Ovary (tissue), 9 donors: Measurements from ENCODE around the gene GHR. TPM values are rescaled to one million over a fixed set of nuclear protein-coding genes. Genes with fewer than 3 reads are reported as not detected.
"Not testable (repeated sequence)": the region's sequence is repeated elsewhere in the genome, so short reads cannot be mapped to it uniquely, and the experiment has no call there.

Experiments
- DNase-seq, 5 donors: peaks; one replicate each; pipeline ENCODE4 v3.0.0-alpha.2; 2019 to 2020
- H3K27ac ChIP-seq, 2 donors: fragments of 200-600 bp; one replicate each; pipeline versions ENCODE4 v1.5.1 to v1.8.0; 2019 to 2022
- H3K27me3 ChIP-seq: fragments of 200-600 bp; one replicate; pipeline ENCODE4 v1.8.0; 2022
- H3K36me3 ChIP-seq: fragments of 200-600 bp; sonication (generic); one replicate; pipeline ENCODE4 v1.5.1; 2019
- H3K4me1 ChIP-seq: one replicate; pipeline ENCODE4 v1.8.1; 2013; ENCODE audit warnings: mild to moderate bottlenecking, moderate library complexity; ENCODE audit not compliant: insufficient read depth
- H3K4me3 ChIP-seq: fragments of 200-600 bp; sonication (generic); one replicate; pipeline ENCODE4 v1.5.1; 2017
- H3K9me3 ChIP-seq, 2 donors: fragments of 200-600 bp in 1 of 2; sonication (generic) in 1 of 2; one replicate each; pipeline versions ENCODE4 v1.5.1 to v1.8.1; 2013 to 2019; ENCODE audit warnings: mild to moderate bottlenecking in 1 of 2, moderate library complexity in 1 of 2
- EP300 ChIP-seq: sonication (generic); formaldehyde crosslinking; IDR thresholded peaks from one replicate; pipeline ENCODE4 v1.6.1; 2017; ENCODE audit warnings: antibody characterized with exemption
- POLR2A ChIP-seq: fragments of 450-650 bp; IDR thresholded peaks from one replicate; pipeline ENCODE4 v1.6.1; 2017; ENCODE audit warnings: antibody characterized with exemption, mild to moderate bottlenecking, moderate library complexity
- WGBS, 3 donors: extraction: QIAGEN DNeasy Blood & Tissue Kit in 1 of 3; methylation state at CpG; one replicate each; pipeline versions ENCODE4 v1.1.5 to v1.1.7; 2013 to 2017; 5-methylcytosine and 5-hydroxymethylcytosine counted together
- intact Hi-C, 4 donors: fragments of 100-400 bp; cut with DNase I; formaldehyde crosslinking; loops; one replicate each; pipeline versions ENCODE4 v1.11.0 to v1.15.1; 2022 to 2023
- polyA plus RNA-seq, 2 donors: library from polyadenylated mRNA; stranded (reverse); fragments of 200-250 nt in 1 of 2; fragments of 350-450 nt in 1 of 2; fragmentation: Illumina TruSeq in 1 of 2; extraction: RNeasy Lipid Tissue Mini Kit (QIAGEN cat#74804) in 1 of 2; gene quantifications; one replicate each; pipeline ENCODE4 v1.2.3, GENCODE V29; 2013 to 2014
- total RNA-seq, 7 donors: library from RNA; depleted of rRNA in 2 of 7; stranded (reverse); fragments of >200 nt in 2 of 7; fragmentation: NEBNext Ultra II Directional in 3 of 7; extraction: Animal tissue kit (Norgen Biotek cat#: 25700) in 3 of 7; gene quantifications; one replicate each; pipeline versions ENCODE4 v1.1.0 to v1.2.4, GENCODE V29; 2016 to 2023
- TF ChIP-seq, protein P1 (sequence below), 3 donors: fragments of 450-650 bp in 2 of 3; fragments of 200-600 bp in 1 of 3; IDR thresholded peaks; one replicate each; pipeline versions ENCODE4 v1.5.1 to v1.8.0; 2016 to 2022; ENCODE audit warnings: antibody characterized with exemption in 3 of 3, mild to moderate bottlenecking in 1 of 3
- donor health status: DM: no; HTN: no; CAD: no; lungs with moderate emphysema.
- donor health status: DM: no; HTN: no; CAD: no.
- donor health status: Bipolar disorder and iron deficiency.
- donor health status: DM: yes; HTN: yes; CAD: no.
- donor health status: DM: no; HTN: no; CAD: no.
- donor health status: DM: yes; HTN: yes; CAD: no.

The GHR gene
- total and polyA plus RNA-seq, 9 donors: 4.3 to 17.4 (median 7.0) TPM

DNA sequence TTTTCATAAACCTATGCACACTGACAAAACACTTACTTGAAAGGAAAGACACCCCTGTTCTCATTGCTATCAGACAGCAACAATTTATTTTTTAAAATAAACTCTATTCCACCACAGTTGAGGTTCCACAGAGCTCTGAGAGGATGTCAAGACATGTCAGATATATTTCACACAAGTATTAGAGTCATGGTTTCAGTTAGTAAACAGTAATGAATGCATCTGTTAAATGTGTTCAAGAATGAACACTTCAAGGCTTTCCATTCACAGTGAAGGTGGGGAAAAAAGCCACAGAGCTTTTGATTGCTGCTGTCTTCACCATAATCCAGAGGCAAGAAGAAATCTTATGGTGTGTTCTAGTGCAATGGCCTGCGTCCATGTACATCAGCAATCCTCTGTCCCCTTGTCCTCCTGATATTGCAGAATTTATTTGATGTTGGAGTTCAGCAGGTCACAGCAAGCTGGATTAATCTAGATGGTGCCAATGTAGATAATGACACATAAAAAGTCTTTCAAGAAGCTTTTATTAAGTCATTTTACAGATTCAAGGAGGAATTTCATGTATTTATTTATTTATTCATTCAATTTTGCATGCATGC, 146.8 kb downstream of the GHR start:
- intact Hi-C loops: loop anchor here in 1 of 4 donors (10.0 kb wide), 1 partner anchor 55 kb away; no protein-coding TSS in a partner anchor
- H3K4me1 ChIP-seq: peaks cover 5% of the 10 kb centered on the region
- no peaks in the 10 kb centered on the region for H3K27me3 ChIP-seq
- no peak overlapping the region for H3K4me3 ChIP-seq
- TF ChIP-seq POLR2A (no peak), EP300 (no peak)
- TF ChIP-seq, protein P1, sequence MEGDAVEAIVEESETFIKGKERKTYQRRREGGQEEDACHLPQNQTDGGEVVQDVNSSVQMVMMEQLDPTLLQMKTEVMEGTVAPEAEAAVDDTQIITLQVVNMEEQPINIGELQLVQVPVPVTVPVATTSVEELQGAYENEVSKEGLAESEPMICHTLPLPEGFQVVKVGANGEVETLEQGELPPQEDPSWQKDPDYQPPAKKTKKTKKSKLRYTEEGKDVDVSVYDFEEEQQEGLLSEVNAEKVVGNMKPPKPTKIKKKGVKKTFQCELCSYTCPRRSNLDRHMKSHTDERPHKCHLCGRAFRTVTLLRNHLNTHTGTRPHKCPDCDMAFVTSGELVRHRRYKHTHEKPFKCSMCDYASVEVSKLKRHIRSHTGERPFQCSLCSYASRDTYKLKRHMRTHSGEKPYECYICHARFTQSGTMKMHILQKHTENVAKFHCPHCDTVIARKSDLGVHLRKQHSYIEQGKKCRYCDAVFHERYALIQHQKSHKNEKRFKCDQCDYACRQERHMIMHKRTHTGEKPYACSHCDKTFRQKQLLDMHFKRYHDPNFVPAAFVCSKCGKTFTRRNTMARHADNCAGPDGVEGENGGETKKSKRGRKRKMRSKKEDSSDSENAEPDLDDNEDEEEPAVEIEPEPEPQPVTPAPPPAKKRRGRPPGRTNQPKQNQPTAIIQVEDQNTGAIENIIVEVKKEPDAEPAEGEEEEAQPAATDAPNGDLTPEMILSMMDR (IDR thresholded peaks at IDR 0.05): no peak
- no peaks in the 10 kb centered on the region for H3K9me3 ChIP-seq
- H3K36me3 ChIP-seq: no peaks in the 10 kb centered on the region
- H3K27ac ChIP-seq: no peak overlapping the region
- no peak for DNase-seq
- 94 to 98% (median 97%) methylated on average over 1 of the region's 1 CpG for WGBS, 3 donors

DNA sequence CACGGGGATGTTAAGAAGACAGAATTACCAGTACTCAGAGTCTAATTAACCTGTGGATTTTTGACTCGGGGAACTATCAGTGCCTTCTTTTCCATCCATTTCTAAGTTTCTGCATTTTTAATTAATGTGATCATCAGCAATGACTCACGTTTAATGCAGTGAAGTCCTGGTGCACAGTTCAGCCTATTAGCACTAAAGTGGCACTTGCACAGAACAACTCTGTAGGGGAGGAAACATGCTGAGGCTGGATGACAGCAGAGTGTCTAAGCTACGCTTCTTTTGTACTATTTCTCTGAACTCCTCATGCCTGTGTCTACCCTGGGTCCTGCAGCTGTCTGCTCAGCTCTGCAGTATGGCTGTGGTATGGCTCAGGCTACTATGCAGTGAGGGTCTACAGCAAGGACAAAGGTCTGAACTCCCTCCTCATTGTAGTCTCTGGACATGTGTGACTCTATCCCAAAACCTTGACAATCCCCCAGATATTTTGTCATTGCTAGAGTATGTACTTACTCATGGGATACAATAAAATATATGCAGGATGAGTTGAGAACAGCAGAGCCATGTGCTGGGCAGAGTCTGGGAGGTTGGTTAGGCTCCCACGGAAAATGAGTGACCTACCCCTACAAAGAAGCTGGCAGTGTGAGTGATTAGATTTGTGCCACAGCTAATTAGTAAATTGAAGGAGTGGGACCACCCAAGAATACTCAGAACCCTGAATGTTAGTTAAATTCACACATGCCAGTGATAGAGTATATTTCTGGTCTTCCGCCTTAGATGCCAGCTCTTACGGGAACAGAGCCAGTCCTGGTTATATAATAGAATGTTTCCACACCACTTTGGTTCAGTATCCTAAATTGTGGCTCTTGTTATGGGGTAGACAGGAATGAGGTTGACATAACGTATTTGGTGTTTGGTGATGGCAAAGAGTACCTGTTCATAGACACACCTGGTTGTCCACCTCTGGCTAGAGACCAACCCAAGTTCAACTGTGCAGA, 148.0 kb downstream of the GHR start:
- Histone ChIP-seq H3K36me3 (no peaks in the 10 kb centered on the region), H3K9me3 (no peaks in the 10 kb centered on the region), H3K4me3 (no peak overlapping the region), H3K4me1 (peaks cover 3% of the 10 kb centered on the region), H3K27ac (no peak overlapping the region), H3K27me3 (no peaks in the 10 kb centered on the region)
- WGBS, 3 donors: 83 to 89% (median 85%) methylated on average over 8 of the region's 8 CpGs
- DNase-seq: no peak
- no peak for TF ChIP-seq EP300
- TF ChIP-seq POLR2A: no peak
- TF ChIP-seq, protein P1 (IDR thresholded peaks at IDR 0.05): no peak
- intact Hi-C loops: no loop called here

DNA sequence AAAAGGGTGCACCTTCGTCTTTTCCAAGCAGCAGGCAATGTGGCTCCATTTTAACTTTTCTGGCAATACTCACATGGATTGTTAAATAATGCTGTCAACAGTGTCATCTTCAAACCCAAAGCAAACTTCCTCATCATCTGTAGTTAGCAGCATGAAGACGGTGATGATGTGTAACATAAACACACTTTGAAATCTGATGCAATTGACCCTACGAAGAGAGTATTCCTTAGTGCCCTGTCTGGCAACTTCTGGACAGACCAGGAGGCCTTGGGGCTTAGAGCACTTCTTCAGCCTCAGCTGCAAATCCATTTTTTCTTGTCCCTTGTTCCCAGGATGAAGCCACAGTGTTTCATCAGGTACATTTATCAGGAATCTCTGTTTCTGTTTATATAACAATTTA, 149.1 kb downstream of the GHR start:
- no peak for DNase-seq
- intact Hi-C loops: no loop called here
- Histone ChIP-seq H3K4me1 (peaks cover 3% of the 10 kb centered on the region), H3K9me3 (no peaks in the 10 kb centered on the region), H3K27me3 (no peaks in the 10 kb centered on the region), H3K4me3 (no peak overlapping the region), H3K36me3 (no peaks in the 10 kb centered on the region), H3K27ac (no peak overlapping the region)
- TF ChIP-seq, protein P1 (IDR thresholded peaks at IDR 0.05): no peak
- TF ChIP-seq POLR2A (no peak), EP300 (no peak)
- WGBS, 3 donors: 94 to 98% (median 96%) methylated on average over 3 of the region's 3 CpGs

DNA sequence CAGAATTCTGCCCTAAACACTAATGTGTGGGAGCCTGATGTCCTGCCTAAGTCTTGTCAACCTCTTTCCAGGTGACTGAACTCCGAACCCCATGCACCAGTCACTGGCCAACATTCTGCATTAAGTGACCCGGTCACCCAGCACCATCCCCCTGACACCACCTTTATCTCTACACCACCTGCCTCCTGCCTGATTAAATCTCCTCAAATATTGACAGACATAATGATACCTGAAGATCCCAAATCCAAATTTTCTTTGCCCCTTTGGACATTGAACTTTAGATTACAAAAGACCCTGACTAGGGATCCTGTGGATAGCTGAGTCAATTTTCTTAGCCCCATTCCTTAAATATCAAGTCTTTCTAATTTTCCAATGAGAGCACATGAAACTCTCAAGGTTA, 150.1 kb downstream of the GHR start:
- Histone ChIP-seq H3K4me3 (no peak overlapping the region), H3K36me3 (no peaks in the 10 kb centered on the region), H3K9me3 (no peaks in the 10 kb centered on the region), H3K27me3 (no peaks in the 10 kb centered on the region), H3K4me1 (no peaks in the 10 kb centered on the region), H3K27ac (no peak overlapping the region)
- WGBS, 3 donors: 97 to 98% (median 98%) methylated on average over 2 of the region's 2 CpGs
- no peak for DNase-seq
- intact Hi-C loops: no loop called here
- TF ChIP-seq, protein P1 (IDR thresholded peaks at IDR 0.05): no peak
- no peak for TF ChIP-seq EP300
- TF ChIP-seq POLR2A: no peak

DNA sequence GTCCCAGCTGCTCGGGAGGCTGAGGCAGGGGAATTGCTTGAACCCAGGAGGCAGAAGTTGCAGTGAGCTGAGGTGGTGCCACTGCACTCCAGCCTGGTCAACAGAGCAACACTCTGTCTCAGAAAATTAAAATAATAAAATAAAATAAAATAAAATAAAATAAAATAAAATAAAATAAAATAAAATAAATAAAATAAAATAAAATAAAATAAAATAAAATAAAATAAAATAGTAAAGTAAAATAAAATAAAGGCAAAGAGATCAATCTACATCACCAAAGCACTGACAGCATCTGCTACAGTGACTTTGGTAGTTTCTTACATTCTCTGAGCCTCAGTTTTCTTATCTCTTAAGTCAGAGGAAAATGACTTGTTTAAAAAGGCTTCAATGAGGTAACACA, 152.7 kb downstream of the GHR start:
- H3K4me3 ChIP-seq, H3K27ac ChIP-seq, H3K36me3 ChIP-seq, DNase-seq, intact Hi-C loops, H3K9me3 ChIP-seq, H3K4me1 ChIP-seq, H3K27me3 ChIP-seq: not testable (repeated sequence)
- WGBS, 3 donors: 92 to 98% (median 93%) methylated on average over 1 of the region's 1 CpG

DNA sequence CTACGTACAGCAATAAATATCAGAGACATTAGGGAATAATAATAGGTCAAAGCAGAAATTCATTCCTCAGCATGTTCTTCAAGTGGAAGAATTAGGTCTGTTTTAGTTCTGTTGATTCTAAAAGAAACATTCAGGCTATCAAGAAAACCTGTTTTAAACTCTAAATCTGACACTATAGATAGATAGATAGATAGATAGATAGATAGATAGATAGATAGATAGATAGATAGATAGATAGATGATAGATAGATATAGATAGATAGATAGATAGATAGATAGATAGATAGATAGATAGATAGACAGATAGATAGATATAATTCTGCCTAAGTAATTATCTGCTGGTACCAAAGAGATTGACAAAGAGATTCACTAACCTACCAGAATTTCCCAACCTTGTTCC, 155.7 kb downstream of the GHR start:
- H3K27ac ChIP-seq, H3K9me3 ChIP-seq, H3K4me1 ChIP-seq, H3K27me3 ChIP-seq, H3K36me3 ChIP-seq, H3K4me3 ChIP-seq, intact Hi-C loops, DNase-seq: not testable (repeated sequence)
- WGBS, 3 donors: 93 to 98% (median 94%) methylated on average over 1 of the region's 1 CpG
